Hippocampal formation (tissue), 2 donors: ENCODE measurements around the gene ZBTB17.

Source experiments
- DNase-seq, 2 donors: peaks; one replicate each; lab custom pipeline; 2025; lab: John Stamatoyannopoulos, UW

The ZBTB17 gene

DNA sequence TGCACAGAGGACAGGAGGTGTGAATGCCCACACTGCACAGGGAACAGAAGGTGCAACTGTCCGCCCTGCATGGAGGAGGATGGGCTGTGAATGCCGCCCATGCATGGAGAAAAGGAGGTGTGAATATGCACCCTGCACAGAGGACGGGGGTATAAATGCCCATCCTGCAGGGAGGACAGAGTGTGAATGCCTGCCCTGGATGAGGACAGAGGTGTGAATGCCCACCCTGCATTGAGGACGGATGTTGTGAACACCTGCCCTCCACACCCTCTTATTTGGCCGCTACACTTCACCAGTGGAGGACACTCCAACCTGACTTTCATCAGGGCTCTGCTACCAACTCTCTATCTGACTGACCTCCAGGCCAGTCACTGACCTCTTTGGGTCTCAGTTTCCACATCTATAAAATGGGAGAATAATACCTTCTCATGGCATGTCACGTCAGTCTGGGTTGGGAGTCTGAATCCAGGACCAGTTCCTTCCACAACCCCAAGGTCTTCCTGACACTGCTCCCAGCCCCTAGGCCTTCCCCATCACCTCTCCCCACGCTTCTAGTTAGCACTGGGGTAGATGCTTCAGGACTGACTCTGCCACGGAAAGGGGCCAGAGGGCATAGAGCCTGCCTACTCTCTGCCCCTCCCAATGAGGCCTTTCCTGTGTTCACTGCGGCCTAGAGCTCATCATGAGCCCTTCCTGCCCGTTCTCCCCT lies 28.4 kb downstream of the ZBTB17 start:
- DNase-seq = no peak

DNA sequence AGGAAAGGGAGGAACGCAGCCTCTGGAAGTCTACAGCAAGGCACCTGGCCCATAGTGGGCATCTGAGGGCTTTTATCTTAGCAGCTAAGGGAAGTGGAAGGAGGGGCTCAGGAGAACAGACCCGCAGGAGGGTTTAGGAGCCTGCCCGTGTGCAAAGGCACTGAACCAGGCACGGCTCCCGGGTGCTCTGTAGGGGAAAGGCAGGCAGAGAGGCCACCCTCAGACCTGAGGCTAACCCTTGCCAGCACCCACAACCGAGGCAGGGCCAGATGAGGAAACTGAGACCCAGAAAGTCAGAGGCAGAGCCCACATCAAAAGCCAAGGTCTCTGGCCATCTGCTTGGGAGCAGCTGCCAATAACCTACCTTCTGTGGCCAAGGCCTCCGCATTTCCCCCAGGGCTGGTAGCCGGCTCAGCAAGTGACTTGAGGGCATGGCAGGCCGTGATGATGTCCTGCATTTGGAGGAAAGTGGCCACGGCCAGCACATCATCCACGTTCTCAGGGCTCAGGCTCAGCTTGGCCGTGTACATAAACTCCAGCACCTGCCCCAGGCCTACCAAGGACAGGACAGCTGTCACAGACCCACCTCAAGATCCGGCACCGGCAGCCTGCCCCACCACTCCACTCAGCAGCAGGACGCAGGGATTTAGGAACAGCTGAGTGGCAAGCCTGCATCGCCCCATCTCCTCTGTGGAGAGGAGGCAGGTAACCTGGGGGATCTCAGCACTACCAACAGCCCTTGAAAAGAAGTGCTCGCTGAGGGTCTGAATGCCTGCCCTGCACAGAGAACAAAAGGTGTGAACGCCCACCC lies 29.1 kb downstream of the ZBTB17 start:
- no peak for DNase-seq

DNA sequence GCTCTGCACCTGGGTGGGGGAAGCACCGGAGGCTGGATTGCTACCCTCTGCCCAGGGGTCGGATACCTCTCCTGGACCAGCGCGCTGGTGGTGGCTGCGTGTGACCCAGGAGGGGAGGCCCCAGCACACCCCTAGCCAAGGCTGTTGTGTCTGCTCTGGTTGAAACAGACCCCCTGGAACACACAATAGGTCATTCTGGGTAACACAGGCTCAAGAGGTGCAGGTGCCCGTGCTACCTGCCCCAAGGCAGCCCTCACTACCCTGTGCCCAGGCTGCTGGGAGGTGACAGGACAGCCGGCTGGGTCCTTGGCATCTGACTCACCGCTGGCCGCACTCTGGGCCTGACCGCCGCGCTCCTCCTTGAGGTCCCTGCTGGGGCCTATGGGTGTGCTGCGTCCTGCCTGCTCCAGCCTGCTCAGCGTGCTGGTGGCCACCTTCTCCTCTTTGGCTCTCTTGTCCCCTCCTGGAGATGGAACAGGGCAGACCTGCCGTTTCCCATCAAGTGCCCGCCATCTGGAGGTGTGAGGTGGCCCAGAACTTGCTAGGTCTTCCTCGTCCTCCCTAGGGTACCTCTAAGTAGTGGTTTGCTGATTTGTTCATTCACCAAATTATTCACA lies 30.0 kb downstream of the ZBTB17 start:
- DNase-seq = no peak

DNA sequence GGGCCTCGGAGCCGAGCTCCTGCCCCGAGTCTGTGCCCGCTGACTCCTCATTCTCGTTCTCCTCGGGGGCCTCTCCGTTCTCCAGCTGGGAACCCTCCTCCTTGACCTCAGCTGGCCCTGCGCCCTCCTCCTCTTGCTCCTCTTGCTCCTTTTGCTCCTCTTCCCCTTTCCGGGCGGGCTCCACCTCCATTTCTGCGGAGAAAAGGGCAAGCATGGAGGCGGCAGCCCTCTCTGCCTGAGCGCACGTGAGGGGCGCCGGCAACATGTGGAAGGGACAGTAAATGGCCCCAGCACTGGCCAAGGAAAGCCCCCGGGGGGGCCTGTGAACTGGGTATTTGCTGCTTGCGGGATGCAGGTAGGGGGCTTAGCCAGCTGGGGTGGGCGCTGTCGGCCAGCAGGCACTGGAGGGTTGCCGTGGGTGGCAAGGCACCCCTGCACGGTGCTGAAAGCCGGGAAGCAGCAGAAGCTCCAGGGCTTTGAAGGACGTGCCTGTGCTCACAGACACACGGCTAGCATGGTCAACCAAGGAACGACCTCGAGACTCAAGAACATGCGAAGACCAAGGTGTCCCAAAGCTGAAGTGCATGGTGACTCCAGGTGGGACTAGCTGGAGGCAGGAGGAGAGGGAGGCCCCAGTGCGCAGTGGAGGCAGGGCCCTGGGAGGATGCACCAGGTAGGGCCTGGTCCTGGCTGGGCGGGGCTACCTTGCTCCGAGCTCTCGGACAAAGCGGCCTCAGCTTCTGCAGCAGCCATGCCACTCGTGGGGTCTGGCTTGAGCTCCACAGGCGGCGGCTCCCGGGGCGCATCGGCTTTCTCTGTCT lies 30.7 kb downstream of the ZBTB17 start:
- no peak for DNase-seq

DNA sequence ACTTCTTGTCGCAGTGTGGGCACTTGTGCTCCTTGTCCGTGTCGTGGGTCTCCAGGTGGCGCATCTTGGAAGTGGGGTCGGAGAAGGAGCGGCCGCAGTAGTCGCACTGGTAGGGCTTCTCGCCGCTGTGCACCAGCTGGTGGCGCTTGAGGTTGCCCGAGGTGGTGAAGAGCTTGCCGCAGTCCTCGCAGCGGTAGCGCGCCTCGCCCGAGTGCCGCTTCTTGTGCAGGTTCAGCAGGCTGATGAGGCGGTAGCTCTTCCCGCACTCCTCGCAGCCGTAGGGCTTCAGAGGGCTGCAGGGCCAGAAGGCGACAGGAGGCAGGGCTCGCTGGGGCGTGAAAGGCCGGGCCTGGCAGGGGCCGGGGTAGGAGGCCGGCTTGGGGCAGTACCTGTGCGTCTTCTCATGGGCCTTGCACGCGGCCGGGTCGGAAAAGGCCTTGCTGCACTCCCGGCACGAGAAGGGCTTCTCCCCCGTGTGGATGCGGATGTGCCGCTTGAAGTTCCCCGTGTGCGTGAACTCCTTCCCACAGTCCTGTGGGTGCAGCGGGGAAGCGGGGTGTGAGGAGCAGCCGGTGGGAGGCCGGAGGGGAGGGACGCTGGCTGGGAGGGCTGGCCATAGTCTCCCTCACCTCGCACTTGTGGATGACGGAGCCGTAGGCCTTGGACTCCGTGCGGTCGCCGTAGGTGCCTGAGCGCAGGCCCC lies 31.4 kb downstream of the ZBTB17 start:
- DNase-seq = no peak

DNA sequence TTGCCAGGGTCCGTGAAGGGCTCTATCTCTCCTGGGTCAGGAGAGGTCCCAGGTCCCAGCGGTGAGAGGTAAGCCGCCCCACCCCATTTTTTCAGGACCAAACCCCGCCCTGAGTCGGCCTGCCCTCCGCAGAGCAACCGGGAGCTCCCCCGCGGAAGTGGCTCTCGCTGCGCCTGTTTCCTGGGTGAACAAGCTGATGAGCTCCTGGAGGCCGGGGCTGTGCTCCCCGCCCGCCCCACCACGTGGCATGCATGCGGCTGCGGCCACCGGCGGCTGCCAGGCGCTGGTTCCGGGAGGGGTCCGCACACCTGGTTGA lies 32.0 kb downstream of the ZBTB17 start:
- no peak for DNase-seq

DNA sequence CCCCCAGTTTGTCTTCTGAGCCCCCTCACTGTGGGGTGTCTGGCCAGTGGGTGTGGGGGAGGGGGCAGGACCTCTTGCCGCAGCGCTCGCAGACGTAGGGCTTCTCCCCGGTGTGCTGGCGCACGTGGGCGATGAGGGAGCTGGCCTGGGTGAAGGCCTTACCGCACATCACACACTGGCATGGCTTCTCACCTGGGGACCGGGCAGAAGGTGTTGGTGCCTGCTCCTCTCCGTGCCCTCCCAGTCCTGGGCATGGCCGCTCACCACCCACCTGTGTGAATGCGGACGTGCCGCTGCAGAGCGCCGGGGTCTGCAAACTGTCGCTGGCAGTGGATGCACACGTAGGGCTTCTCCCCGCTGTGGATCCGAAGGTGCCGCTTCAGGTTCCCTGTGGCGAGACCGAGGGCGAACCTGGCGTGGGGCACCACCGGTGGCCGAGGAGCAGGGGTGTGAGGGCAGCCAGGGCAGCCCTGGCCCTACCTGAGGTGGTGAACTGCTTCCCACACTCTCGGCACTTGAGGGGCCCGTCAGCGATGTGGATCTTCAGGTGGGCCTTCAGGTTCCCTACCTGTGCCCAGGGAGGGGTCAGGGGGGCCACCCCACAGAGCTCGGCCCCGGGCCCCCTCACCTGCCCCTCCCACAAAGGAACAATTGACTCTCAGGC lies 32.4 kb downstream of the ZBTB17 start:
- no peak for DNase-seq

DNA sequence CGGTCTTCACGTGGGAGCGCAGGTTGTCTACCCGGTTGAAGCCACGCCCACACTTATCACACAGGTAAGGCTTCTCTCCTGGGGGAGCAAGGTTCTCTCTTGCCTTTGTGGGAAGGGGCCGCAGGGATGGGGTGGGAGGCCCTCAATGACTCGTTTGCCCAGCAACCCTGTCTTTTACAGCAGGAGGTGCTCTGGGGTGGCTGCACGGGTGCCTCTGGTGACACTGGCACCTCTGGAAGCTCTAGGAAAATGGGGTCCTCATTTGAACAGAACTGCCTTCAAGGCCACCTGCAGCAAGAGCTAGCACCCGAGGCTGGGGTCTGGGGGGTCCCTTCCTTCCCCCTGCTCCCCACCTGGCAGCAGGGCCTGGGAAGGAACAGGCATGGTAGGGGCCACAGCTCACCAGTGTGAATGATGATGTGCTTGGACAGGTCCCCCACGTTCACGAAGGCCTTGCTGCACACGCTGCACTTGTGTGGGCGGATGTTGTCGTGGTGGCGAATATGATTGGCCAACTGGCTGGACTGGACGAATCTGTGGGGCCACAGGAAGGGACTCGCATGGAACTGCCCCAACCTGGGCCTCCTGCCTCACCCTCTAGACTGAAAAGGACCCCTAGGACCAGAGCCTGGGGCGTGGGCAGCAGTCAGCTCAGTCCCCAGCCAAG lies 33.1 kb downstream of the ZBTB17 start:
- DNase-seq = no peak

DNA sequence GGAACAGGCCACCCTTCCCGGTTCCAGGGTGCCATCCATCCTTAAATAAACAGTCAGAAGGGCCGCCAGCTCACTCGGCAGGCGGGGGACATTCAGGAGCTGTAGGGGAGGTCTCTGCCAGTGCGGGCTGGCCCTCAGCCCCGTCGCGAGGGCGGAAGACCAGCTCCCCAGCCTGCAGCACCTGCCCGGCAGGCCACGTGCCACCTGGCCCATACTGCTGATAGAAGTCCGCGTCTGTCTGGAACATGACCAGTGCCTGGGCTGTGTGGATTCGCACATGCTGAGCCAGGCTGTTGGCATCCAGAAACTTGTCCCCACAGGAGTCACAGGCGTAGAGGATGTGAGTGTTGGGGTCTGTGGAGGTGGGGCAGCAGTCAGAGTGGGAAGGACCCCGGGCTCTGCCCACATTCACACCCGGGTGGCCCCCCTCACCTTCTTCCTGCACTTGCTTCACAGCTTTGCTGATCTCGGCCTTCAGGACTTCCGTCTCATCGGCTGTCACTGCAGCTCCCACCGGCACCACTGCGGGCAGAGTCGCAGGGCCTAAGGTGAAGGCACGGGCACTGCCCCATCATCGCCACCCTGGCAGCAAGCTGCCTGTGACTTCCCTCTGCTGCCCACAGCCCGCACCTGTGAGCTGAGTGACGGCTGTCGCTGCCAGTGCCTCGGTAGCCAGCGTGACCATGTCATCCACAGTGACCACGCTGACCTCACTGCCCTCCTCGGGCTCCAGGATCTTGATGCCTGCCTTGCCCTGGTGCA lies 33.8 kb downstream of the ZBTB17 start:
- DNase-seq = peak in 1 of 2 donors; percentile 25

DNA sequence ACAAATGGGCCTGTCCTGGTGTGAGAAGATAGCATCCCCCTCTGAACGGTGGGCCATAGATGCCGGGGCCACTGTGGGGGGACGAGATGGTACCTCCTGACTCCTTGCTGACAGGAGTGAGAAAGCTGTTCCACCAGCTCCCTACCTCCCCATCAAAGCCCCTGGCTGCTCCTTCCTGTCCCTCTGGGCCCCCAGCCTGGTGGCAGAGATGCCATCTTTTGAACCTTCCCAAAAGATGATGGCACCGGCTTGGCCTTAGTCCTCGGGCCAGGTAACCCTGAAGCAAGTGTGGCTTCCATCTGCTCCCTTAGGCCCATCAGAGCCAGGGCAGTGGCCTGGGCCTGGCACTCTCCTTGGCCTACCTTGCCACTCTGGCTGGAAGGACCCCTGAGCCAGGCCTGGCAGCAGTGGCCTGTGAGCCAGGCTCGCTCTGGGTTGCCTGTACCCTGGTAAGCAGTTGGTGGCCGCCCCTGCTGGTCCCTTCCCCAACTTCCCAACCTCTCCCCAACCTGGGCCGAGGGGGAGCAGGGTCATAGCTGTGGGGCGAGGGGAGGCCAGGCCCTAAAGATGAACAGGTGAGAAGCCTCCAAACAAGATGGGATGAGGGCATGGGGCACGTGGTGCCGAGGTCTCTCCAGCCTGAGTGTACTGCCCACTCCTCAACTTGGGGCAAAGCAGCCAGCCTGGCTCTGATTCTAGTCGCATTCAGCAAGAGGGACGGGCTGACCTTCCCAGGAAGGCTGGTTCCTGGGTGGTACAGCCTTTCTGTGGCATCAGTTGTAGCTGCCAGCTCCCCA lies 34.7 kb downstream of the ZBTB17 start:
- DNase-seq = no peak

DNA sequence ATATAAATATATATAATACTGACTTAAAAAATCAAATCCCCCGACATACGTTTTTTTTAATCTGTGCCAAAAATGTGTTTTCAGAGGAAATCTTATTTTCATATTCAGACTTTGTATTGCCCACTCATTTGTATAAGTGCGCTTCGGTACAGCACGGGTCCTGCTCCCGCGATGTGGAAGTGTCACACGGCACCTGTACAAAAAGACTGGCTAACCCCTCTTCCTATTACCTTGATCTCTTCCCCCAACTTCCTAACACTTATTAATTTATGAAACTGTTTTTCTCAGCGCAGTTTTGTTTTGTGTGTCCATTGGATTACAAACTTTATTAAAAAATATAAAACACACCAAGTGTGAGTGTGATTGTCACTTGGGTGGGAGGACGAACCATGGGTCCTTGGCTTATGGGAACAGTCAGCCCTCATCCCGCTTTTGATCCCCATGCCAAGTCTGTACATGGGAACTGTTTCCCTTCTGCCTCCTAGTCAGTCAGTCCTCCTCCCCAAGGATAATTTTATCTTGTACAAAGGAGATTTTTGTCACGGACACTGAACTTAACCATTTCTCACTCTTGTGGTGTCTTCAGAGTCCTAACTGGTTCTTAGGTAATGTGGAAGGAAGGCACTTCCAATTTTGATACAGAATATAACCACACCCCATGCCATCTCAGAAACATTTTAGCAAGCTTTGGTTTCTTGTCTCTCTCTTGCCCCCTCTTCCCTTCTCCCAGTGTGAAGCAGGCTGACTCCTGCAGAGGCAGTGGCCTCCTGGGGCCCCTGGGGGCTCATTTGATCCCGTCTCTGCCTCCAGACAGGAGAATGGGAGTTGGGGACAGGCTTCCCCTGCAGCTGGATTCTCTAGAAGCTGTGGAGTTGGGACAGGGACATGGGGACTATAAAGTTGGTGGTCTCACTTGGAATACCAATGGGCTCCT lies 35.5 kb downstream of the ZBTB17 start:
- no peak for DNase-seq

DNA sequence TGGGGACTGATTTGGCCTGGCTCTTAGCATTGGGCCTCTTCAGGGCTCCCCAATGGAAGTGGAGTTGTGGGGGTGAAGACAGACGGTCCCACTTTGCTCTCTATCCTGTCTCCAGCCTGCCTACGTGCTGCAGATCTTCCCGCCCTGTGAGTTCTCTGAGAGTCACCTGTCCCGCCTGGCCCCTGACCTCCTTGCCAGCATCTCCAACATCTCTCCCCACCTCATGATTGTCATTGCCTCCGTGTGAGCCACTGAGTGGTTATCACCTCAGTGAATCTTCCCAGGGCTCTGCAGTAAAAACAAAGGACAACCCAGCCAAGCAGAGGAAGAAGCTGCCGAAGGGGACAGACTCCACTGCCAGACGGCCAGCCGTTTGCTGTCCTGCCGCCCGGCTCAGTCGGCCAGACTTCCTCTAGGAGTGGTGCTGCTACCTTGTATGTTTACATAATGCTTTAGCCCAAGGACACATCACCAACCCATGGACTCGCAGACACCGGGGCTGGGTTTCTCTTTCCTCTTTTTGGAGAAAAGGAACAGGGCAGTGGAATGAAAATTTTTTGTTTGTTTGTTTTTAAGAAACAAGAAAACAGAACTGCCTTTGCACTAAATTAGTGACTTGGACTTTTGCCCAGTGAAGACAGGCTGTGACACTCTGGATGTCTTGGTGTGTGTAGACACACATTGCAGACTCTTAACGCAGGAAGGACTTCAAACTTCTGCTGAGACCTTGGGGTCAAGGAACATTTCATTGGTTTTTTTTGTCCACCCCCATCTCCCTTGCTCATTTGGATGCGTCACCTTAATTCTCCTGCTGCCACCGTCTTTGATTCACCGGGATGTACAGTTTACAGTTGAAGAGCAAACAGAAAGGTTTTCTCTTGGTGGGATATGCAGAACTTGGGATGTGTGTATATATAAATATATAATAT lies 36.5 kb downstream of the ZBTB17 start:
- no peak for DNase-seq

DNA sequence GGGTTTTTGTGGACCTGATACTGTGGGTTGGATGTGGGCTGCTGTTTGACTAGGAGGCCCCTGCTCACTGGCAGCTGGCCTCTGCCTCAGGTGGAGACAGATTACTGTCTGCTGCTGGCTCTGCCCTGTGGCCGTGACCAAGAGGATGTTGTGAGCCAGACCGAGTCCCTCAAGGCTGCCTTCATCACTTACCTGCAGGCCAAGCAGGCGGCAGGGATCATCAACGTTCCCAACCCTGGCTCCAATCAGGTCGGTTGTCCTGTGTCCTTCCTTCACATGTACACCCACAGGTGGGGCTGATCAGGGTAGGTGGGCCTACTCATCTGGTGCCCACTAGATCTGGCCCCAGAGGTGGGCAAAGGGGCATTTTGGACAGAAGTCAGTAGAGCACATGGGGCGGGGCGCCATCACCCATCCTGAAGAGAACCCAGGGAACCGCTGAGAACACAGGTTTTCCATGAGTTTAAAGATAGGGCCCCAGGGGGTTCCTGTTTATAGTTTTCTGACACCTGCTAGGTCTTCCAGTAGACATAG lies 37.2 kb downstream of the ZBTB17 start:
- no peak for DNase-seq

DNA sequence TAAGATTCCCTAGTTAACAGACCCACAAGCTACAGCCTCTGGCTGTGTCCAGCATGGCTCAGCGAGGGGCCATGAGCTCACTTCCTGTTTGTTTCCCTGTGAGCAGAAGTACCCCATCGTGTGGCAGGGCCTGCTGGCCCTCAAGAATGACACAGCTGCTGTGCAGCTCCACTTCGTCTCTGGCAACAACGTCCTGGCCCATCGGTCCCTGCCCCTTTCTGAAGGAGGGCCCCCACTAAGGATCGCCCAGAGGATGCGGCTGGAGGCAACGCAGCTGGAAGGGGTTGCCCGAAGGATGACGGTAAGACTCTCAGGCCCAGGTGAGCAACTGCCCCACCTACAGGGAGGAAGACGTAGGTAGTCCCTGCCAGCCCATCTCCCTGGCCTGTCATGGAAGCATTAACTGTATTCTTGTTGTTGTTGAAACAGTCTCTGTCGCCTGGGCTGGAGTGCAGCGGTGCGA lies 38.2 kb downstream of the ZBTB17 start:
- no peak for DNase-seq

DNA sequence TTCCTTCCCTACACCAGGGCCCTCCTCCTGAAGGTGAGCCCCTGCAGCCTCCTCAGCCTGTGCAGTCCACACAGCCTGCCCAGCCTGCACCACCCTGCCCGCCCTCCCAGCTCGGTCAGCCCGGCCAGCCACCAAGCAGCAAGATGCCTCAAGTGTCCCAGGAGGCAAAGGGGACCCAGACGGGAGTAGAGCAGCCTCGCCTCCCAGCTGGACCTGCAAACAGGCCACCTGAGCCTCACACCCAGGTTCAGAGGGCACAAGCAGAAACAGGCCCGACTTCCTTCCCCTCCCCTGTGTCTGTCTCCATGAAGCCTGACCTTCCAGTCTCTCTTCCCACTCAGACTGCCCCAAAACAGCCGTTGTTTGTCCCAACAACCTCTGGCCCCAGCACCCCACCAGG lies 38.8 kb downstream of the ZBTB17 start:
- no peak for DNase-seq

DNA sequence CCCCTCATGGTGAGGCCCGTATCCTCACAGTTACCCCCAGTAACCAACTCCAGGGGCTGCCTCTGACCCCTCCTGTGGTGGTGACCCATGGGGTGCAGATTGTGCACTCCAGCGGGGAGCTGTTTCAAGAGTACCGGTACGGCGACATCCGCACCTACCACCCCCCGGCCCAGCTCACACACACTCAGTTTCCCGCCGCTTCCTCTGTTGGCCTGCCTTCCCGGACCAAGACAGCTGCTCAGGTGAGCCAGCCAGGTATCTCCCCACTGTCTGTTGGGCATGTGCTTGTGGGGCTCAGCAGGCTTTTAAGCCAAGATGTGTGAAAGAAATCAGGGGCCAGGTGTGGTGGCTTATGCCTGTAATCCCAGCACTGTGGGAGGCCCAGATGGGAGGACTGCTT lies 39.9 kb downstream of the ZBTB17 start:
- DNase-seq = no peak
